ENCODE data around the gene TMEM38B. TPM values are rescaled to one million over a fixed set of nuclear protein-coding genes. Genes with fewer than 3 reads are reported as not detected.
"Not testable (repeated sequence)": the region's sequence is repeated elsewhere in the genome, so short reads cannot be mapped to it uniquely, and the experiment has no call there.

Gene TMEM38B
- total RNA-seq, 4 donors from 2014 or later: 4.4 to 24.3 (median 17.1) TPM

DNA sequence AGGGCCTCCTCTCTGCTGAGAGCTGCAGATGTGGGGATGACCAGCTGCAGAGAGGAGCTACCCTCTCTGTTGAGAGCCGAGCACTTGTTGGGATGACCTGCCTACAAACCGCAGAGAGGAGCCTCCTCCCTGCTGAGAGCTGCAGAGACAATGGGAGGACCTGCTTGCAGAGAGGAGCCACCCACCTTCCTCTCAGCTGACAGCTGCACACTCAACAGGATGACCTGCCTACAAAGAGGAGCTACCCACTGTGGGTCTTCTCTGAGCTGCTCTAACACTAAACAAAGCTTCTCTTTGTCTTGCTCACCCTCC is 19.6 kb downstream of the TMEM38B start:
- no peak overlapping the region for H3K4me3 ChIP-seq
- no peaks in the 10 kb centered on the region for H3K4me1 ChIP-seq
- DNase-seq: no peak
- H3K36me3 ChIP-seq: no peaks in the 10 kb centered on the region
- no peaks in the 10 kb centered on the region for H3K9me3 ChIP-seq
- H3K27ac ChIP-seq: no peak overlapping the region
- intact Hi-C loops (cut with DNase I; ENCODE audit: low total_unique reads): no loop called here
- no peak for TF ChIP-seq POLR2A (IDR thresholded peaks at IDR 0.05)
- TF ChIP-seq, protein P1, sequence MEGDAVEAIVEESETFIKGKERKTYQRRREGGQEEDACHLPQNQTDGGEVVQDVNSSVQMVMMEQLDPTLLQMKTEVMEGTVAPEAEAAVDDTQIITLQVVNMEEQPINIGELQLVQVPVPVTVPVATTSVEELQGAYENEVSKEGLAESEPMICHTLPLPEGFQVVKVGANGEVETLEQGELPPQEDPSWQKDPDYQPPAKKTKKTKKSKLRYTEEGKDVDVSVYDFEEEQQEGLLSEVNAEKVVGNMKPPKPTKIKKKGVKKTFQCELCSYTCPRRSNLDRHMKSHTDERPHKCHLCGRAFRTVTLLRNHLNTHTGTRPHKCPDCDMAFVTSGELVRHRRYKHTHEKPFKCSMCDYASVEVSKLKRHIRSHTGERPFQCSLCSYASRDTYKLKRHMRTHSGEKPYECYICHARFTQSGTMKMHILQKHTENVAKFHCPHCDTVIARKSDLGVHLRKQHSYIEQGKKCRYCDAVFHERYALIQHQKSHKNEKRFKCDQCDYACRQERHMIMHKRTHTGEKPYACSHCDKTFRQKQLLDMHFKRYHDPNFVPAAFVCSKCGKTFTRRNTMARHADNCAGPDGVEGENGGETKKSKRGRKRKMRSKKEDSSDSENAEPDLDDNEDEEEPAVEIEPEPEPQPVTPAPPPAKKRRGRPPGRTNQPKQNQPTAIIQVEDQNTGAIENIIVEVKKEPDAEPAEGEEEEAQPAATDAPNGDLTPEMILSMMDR (IDR thresholded peaks at IDR 0.05): no peak
- no peaks in the 10 kb centered on the region for H3K27me3 ChIP-seq

GRCh38 chr9:105716146-105716545 is 21.8 kb downstream of the TMEM38B start:
- Histone ChIP-seq H3K4me3 (no peak overlapping the region), H3K9me3 (no peaks in the 10 kb centered on the region), H3K27ac (no peak overlapping the region), H3K4me1 (no peaks in the 10 kb centered on the region), H3K36me3 (no peaks in the 10 kb centered on the region), H3K27me3 (no peaks in the 10 kb centered on the region)
- TF ChIP-seq POLR2A (IDR thresholded peaks at IDR 0.05): no peak
- TF ChIP-seq, protein P1 (IDR thresholded peaks at IDR 0.05): no peak
- intact Hi-C loops (cut with DNase I; ENCODE audit: low total_unique reads): no loop called here
- no peak for DNase-seq

GRCh38 chr9:105722099-105722498 is 27.8 kb downstream of the TMEM38B start:
- H3K9me3 ChIP-seq: no peaks in the 10 kb centered on the region
- no peaks in the 10 kb centered on the region for H3K4me1 ChIP-seq
- H3K4me3 ChIP-seq: no peak overlapping the region
- intact Hi-C loops (cut with DNase I; ENCODE audit: low total_unique reads): no loop called here
- no peak for TF ChIP-seq POLR2A (IDR thresholded peaks at IDR 0.05)
- TF ChIP-seq, protein P1 (IDR thresholded peaks at IDR 0.05): no peak
- no peaks in the 10 kb centered on the region for H3K36me3 ChIP-seq
- H3K27ac ChIP-seq: no peak overlapping the region
- DNase-seq: no peak
- no peaks in the 10 kb centered on the region for H3K27me3 ChIP-seq

DNA sequence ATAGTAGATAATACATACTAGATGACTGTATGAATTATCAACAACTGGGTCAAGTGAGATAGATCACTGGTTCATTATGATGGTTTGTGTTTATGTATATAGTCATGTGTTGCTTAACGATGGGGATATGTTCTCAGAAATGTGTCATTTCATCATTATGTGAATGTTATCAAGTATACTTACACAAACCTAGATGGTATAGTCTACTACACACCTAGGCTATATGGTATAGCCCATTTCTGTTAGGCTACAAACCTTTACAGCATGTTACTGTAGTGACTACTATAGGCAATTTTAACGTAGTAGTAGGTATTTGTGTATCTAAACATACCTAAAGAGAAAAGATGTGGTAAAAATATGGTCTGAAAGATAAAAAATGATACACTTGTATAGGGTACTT is 31.0 kb downstream of the TMEM38B start:
- Histone ChIP-seq H3K36me3 (no peaks in the 10 kb centered on the region), H3K9me3 (no peaks in the 10 kb centered on the region), H3K27me3 (no peaks in the 10 kb centered on the region)

GRCh38 chr9:105728230-105728629 is 33.9 kb downstream of the TMEM38B start:
- H3K4me1 ChIP-seq; intact Hi-C loops (cut with DNase I; ENCODE audit: low total_unique reads); H3K27ac ChIP-seq; H3K9me3 ChIP-seq; DNase-seq; H3K36me3 ChIP-seq; H3K4me3 ChIP-seq; H3K27me3 ChIP-seq: not testable (repeated sequence)

More for the DNA sequence above, 31.0 kb downstream of the TMEM38B start:
- Histone ChIP-seq H3K4me3 (no peak overlapping the region), H3K4me1 (no peaks in the 10 kb centered on the region), H3K27ac (no peak overlapping the region)
- intact Hi-C loops (cut with DNase I; ENCODE audit: low total_unique reads): no loop called here
- TF ChIP-seq, protein P1 (IDR thresholded peaks at IDR 0.05): no peak
- no peak for TF ChIP-seq POLR2A (IDR thresholded peaks at IDR 0.05)
- no peak for DNase-seq

GRCh38 chr9:105731420-105731819 is 37.1 kb downstream of the TMEM38B start:
- intact Hi-C loops (cut with DNase I; ENCODE audit: low total_unique reads): not testable (repeated sequence)

More at GRCh38 chr9:105731420-105731819, 37.1 kb downstream of the TMEM38B start:
- not testable (repeated sequence) for H3K4me3 ChIP-seq, H3K4me1 ChIP-seq, H3K36me3 ChIP-seq, H3K27ac ChIP-seq, H3K27me3 ChIP-seq, DNase-seq
- peaks cover 3 to 27% of the 10 kb centered on the region in 2 donors for H3K9me3 ChIP-seq
